GM19397 (cell line): Measurements from ENCODE around the gene LTF.
"Not testable (repeated sequence)": the region's sequence is repeated elsewhere in the genome, so short reads cannot be mapped to it uniquely, and the experiment has no call there.

Source experiments
- ATAC-seq: cut with Tn5 transposase; IDR thresholded peaks from one replicate; pipeline ENCODE4 v1.9.1; 2021; ENCODE audit warnings: mild to moderate bottlenecking, moderate library complexity; ENCODE audit not compliant: unreplicated experiment

The LTF gene

GRCh38 chr3:46398186-46398955, 66.3 kb downstream of the LTF start:
- no peak for ATAC-seq

- ATAC-seq = no peak
Observed at GRCh38 chr3:46397111-46397510, 67.6 kb downstream of the LTF start.

GRCh38 chr3:46395766-46396530, 68.8 kb downstream of the LTF start:
- ATAC-seq = no peak

GRCh38 chr3:46395210-46395661, 69.5 kb downstream of the LTF start:
- no peak for ATAC-seq

GRCh38 chr3:46393554-46394434, 70.9 kb downstream of the LTF start:
- ATAC-seq = no peak

- no peak for ATAC-seq
Observed at GRCh38 chr3:46393011-46393410, 71.7 kb downstream of the LTF start.

- not testable (repeated sequence) for ATAC-seq
Observed at GRCh38 chr3:46391526-46391925, 73.2 kb downstream of the LTF start.

- no peak for ATAC-seq
Observed at GRCh38 chr3:46389306-46389705, 75.4 kb downstream of the LTF start.

GRCh38 chr3:46388847-46389246, 75.9 kb downstream of the LTF start:
- ATAC-seq = not testable (repeated sequence)

GRCh38 chr3:46386205-46386604, 78.5 kb downstream of the LTF start:
- ATAC-seq = no peak
